ENCODE measurements around the gene OSBPL10. TPM values are rescaled to one million over a fixed set of nuclear protein-coding genes. Genes with fewer than 3 reads are reported as not detected.

The OSBPL10 gene
- total RNA-seq, 4 donors from 2014 or later, result 18.6 to 33.6 (median 28.8) TPM

DNA sequence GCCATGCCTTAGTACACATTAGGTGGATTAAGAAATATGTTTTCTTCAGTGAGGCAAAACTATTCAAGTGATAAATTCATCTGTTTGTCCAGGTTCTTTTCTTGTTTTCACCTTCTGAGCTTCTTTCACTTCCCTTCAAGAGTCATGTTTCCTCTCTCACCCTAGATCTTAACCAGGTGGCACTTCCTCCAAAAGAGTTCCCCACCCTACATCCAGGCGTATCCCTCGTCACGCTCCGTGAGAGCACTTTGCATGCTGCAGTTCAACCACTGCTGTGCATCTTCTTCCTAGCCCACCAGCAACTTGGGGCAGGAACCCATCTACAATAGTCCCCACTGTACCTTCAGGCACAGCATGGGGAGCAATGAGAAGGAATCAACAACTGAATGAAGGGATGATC, 28.9 kb downstream of the OSBPL10 start:
- Histone ChIP-seq H3K9me3 (no peaks in the 10 kb centered on the region), H3K4me1 (peaks cover 0 to 1% of the 10 kb centered on the region in 2 donors), H3K4me3 (replicated peaks in 1 of 3) (no peak overlapping the region), H3K27ac (no peak overlapping the region), H3K36me3 (no peaks in the 10 kb centered on the region), H3K27me3 (no peaks in the 10 kb centered on the region)
- intact Hi-C loops (cut with DNase I), result no loop called here
- DNase-seq, result no peak
- no peak for TF ChIP-seq POLR2A (IDR thresholded peaks at IDR 0.05)
- TF ChIP-seq, protein P1, sequence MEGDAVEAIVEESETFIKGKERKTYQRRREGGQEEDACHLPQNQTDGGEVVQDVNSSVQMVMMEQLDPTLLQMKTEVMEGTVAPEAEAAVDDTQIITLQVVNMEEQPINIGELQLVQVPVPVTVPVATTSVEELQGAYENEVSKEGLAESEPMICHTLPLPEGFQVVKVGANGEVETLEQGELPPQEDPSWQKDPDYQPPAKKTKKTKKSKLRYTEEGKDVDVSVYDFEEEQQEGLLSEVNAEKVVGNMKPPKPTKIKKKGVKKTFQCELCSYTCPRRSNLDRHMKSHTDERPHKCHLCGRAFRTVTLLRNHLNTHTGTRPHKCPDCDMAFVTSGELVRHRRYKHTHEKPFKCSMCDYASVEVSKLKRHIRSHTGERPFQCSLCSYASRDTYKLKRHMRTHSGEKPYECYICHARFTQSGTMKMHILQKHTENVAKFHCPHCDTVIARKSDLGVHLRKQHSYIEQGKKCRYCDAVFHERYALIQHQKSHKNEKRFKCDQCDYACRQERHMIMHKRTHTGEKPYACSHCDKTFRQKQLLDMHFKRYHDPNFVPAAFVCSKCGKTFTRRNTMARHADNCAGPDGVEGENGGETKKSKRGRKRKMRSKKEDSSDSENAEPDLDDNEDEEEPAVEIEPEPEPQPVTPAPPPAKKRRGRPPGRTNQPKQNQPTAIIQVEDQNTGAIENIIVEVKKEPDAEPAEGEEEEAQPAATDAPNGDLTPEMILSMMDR (IDR thresholded peaks at IDR 0.05), result no peak
- 84 to 87% methylated on average over 4 of the region's 4 CpGs for WGBS, 2 donors

DNA sequence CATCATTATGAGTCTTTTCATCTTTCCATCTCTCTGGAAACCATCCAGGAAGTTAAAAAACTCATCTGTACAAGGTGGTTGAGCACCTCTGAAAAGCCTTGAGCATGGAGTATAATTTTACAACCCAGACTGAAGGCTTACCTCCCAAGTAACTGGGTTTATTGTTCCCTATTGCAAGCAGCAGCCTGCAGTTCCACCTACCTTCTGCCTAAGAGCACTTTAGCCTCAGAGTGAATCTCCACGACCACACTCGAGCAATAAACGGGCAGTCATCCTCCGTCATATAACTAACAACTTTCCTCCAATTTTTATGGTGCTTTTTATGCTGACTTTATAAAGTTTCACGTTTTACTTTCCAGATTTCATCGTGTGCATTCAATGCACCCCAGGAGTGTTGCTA, 32.8 kb downstream of the OSBPL10 start:
- TF ChIP-seq POLR2A (IDR thresholded peaks at IDR 0.05), result no peak
- TF ChIP-seq, protein P1 (IDR thresholded peaks at IDR 0.05), result no peak
- Histone ChIP-seq H3K4me1 (peaks cover 0 to 5% of the 10 kb centered on the region in 2 donors), H3K27me3 (no peaks in the 10 kb centered on the region), H3K27ac (no peak overlapping the region), H3K4me3 (replicated peaks in 1 of 3) (no peak overlapping the region), H3K36me3 (no peaks in the 10 kb centered on the region), H3K9me3 (no peaks in the 10 kb centered on the region)
- intact Hi-C loops (cut with DNase I), result no loop called here
- no peak for DNase-seq
- 77 to 80% methylated on average over 6 of the region's 6 CpGs for WGBS, 2 donors

DNA sequence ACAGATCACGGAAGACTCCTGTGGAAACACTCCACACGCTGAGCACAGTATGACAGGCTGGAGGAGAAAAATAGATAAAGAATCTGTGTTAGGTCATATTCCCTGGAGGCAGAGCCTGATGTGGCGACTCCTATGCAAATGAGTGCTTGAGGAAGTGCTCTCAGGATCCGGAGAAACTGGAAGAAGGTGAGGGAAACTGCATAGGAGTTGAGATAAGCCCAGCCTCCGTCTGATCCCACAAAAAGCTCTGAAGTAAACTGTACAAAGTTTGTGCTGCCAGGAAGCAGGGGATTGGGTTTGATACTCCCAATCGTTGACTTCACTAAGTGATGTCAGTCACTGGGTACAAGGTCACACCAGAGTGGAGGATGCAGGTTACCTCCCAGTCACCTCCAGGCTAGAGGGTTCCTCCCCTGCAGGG, 33.4 kb downstream of the OSBPL10 start:
- Histone ChIP-seq H3K4me3 (replicated peaks in 1 of 3) (no peak overlapping the region), H3K9me3 (no peaks in the 10 kb centered on the region), H3K4me1 (peaks cover 0 to 5% of the 10 kb centered on the region in 2 donors), H3K27ac (no peak overlapping the region), H3K36me3 (no peaks in the 10 kb centered on the region), H3K27me3 (no peaks in the 10 kb centered on the region)
- 69 to 76% methylated on average over 6 of the region's 6 CpGs for WGBS, 2 donors
- intact Hi-C loops (cut with DNase I), result no loop called here
- no peak for TF ChIP-seq POLR2A (IDR thresholded peaks at IDR 0.05)
- TF ChIP-seq, protein P1 (IDR thresholded peaks at IDR 0.05), result no peak
- no peak for DNase-seq

DNA sequence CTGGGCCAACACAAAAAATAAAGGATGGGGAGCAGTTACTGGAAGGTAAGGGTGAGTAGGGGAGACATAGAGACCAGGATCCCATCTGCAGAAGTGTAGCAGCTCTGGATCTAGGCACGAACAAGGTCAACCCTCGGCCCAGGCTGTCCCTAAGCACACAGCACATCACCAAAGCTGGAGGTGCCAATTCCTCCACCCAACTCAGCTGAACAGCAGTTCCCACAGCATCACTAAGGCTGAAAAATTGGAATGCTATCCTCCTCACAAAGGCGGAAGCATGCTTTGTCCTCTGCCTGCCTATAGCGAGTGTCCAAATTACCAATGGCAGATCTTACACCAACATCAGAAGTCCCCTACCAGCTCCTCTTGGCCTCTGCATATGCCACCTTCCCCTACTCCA, 33.9 kb downstream of the OSBPL10 start:
- no peak overlapping the region for H3K27ac ChIP-seq
- no peaks in the 10 kb centered on the region for H3K27me3 ChIP-seq
- intact Hi-C loops (cut with DNase I), result no loop called here
- TF ChIP-seq, protein P1 (IDR thresholded peaks at IDR 0.05), result no peak
- no peak for TF ChIP-seq POLR2A (IDR thresholded peaks at IDR 0.05)
- H3K9me3 ChIP-seq, result no peaks in the 10 kb centered on the region
- H3K36me3 ChIP-seq, result no peaks in the 10 kb centered on the region
- DNase-seq, result no peak
- H3K4me1 ChIP-seq, result peaks cover 0 to 5% of the 10 kb centered on the region in 2 donors
- no peak overlapping the region for H3K4me3 ChIP-seq (replicated peaks in 1 of 3)
- WGBS, 2 donors, result 90 to 93% methylated on average over 4 of the region's 4 CpGs

DNA sequence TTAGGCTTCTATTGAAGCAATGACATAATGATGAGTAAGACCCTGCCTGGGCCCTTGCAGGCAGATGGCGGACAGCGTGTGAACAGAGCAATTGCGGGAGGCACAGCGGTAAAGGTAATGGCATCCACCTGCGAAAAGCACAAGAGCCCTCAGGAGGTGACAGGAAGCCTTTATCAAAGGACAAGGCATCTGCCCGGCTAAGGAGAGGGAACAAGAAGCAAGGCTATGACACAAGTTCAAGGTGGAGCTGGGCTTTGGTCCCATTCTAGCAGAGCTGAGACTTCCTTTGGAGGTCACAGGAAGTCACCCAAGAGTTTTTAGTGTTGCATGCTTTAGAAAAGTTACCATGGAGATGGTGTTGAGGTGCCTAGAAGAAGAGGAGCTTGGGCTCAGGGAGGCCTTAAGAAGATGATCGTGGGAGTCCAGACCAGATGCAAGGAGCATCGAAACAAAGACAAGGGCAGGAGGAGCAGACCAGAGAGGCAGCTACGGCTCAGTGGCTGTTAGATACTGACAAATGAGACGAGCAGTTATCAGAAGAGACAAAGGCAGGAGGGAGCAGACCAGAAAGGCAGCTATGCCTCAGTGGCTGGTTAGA, 34.5 kb downstream of the OSBPL10 start:
- no peaks in the 10 kb centered on the region for H3K36me3 ChIP-seq
- H3K27me3 ChIP-seq, result no peaks in the 10 kb centered on the region
- H3K4me1 ChIP-seq, result peaks cover 1 to 5% of the 10 kb centered on the region in 2 donors
- WGBS, 2 donors, result 87% methylated on average over 10 of the region's 10 CpGs
- TF ChIP-seq, protein P1 (IDR thresholded peaks at IDR 0.05), result no peak
- TF ChIP-seq POLR2A (IDR thresholded peaks at IDR 0.05), result no peak
- H3K4me3 ChIP-seq (replicated peaks in 1 of 3), result no peak overlapping the region
- intact Hi-C loops (cut with DNase I), result no loop called here
- H3K9me3 ChIP-seq, result no peaks in the 10 kb centered on the region
- H3K27ac ChIP-seq, result no peak overlapping the region
- no peak for DNase-seq
